CD4-positive, alpha-beta T cell treated with Interleukin-1 beta for 1 hour (primary cell): Measurements from ENCODE around the gene OAT.

Experiments
- DNase-seq, 2 donors: peaks; one replicate each; pipeline ENCODE4 v3.0.0-alpha.2; 2020 to 2022

The OAT gene

DNA sequence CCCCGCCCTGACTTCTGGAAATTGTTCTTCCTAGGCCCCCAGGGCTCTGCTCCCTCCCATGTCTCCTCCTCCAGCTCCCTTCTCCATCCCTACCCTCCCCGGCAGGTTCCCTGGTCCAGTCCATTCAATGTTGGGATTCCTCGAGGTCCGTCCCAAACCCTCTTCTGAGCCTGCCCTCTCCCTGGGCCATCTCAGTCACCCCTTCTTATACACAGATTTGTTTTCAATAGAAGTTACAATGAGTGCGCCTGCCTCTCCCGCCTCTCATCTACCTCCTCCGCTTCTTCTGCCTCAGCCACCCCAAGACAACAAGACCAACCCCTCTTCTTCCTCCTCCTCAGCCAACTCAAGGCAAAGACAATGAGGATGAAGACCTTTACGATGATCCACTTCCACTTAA, 67.9 kb downstream of the OAT start:
- DNase-seq, result no peak

DNA sequence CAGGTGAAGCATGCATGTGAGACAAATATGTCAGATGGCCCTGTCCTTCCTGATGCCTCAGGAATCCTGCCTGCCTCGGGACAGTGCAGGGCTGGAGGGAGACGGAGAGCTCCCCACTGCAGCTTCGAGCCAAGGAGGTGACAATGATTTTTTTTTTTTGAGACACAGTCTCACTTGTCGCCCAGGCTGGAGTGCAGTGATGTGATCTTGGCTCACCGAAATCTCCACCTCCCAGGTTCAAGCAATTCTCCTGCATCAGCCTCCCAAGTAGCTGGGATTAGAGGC, 68.8 kb downstream of the OAT start:
- no peak for DNase-seq

DNA sequence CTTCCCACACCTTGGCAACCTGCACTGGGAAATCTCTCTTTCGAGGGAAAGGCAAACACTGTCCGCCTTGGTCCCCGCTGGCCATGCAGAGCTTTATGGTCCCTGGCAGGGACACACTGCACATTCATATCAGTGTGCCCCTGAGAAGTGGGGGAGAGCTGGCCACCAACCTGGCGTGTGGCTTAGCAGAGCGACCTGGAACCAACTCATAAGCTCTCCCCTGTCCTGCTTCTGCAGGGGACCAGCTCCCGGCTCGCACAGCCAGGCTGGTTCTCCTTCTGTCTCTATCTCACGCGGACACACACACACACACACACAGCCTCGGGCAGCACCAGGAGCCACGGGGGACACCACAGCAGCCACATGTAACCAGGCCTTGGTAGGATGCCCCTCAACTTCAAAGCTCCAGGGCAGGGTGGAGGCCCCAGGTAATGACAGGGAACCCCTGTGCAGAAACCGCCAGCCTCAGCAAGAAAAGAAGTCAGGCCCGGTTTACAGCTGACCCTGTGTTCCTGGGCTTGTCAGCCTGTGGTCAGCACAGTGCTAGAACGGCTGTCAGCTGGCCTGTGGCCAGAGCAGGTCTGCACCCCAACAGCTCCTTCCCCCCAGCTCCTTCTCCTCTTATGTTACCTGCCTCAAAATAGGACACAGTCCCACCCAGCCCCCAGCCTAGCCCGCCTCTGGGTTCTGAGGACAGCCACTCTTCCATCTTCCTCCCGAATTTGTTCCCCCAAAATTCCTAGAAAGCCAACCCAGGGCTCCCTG, 69.3 kb downstream of the OAT start:
- no peak for DNase-seq

GRCh38 chr10:124348801-124349200, 69.9 kb downstream of the OAT start:
- DNase-seq, result no peak

DNA sequence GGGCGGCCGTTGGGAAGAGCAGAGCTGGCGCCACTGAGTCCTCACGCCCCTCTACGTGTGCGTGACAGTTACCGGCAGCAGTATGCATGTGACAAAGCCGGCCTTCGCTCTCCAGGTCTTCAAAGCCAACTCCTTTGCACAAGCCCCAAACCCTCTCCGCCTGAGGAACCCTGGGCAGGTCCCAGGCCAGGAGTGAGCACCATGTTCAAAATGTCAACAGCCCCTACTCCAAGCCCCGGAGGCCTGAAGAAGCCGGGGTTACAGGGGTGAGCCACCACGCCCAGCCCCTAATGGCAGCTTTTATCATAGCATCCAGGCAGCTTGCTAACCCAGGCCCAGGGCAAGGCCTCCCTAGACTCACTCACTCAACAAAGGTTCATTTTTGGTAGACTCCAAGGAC, 70.8 kb downstream of the OAT start:
- DNase-seq, result no peak
